GM12891 (cell line): Measurements from ENCODE around the gene SENP5.

ENCODE experiments used
- PAX5 ChIP-seq: IDR thresholded peaks from 2 replicates; pipeline ENCODE4 v1.6.1; 2011; ENCODE audit warnings: low read length, moderate library complexity, mild to moderate bottlenecking; ENCODE audit not compliant: insufficient read depth, severe bottlenecking
- POLR2A ChIP-seq: IDR thresholded peaks from 2 replicates; pipeline ENCODE4 v1.6.1; 2011; ENCODE audit warnings: low read depth, low read length, control low read depth
- POLR2AphosphoS5 ChIP-seq: IDR thresholded peaks from 2 replicates; pipeline ENCODE4 v1.6.1; 2011; ENCODE audit warnings: low read depth, low read length, control low read depth
- SPI1 ChIP-seq: IDR thresholded peaks from 2 replicates; pipeline ENCODE4 v1.6.1; 2011; ENCODE audit warnings: low read depth, low read length, control low read depth
- TAF1 ChIP-seq: IDR thresholded peaks from 2 replicates; pipeline ENCODE4 v1.6.1; 2011; ENCODE audit warnings: low read depth, low read length, control low read depth

DNA sequence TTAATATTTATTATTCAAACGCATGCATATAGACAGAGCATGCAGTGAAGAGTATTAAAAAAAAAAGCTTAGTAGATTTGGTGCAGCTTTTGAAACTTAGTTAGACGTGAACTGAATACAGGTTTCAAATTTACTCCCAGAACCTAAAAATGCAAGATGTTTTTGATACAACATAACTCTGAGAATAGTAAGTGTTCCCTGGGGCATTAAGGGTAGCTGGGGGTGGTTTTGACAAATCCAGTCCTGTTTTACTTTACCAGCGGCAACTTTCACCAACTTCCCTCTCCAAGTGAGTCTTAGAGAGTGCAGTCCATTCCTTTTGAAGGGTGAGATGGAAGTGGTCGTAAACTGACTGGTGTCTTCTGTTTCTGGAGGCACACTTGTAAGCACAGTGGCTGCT is 63.4 kb downstream of the SENP5 start:
- TF ChIP-seq TAF1 (no peak), POLR2A (no peak), POLR2AphosphoS5 (no peak), SPI1 (no peak), PAX5 (no peak)
